HepG2 (cell line): ENCODE measurements around the gene USP7. TPM values are rescaled to one million over a fixed set of nuclear protein-coding genes. Genes with fewer than 3 reads are reported as not detected.

Source experiments
- ARNTL ChIP-seq: sonication (generic); formaldehyde crosslinking; IDR thresholded peaks from 2 replicates; pipeline ENCODE4 v1.4.0; 2020; ENCODE audit warnings: mild to moderate bottlenecking, missing genetic modification reagents
- ATF1 ChIP-seq: IDR thresholded peaks from 2 replicates; pipeline ENCODE4 v1.6.1; 2016; ENCODE audit warnings: mild to moderate bottlenecking, control low read depth
- BORCS8-MEF2B ChIP-seq: sonication (generic); formaldehyde crosslinking; IDR thresholded peaks from 2 replicates; pipeline ENCODE4 v1.8.0; 2022; ENCODE audit warnings: mild to moderate bottlenecking, missing genetic modification reagents
- EP300 ChIP-seq, 3 experiments: sonication (generic) in 1 of 3; formaldehyde crosslinking in 1 of 3; IDR thresholded peaks; 2 replicates each; pipeline versions ENCODE4 v1.5.1 to v1.6.1; 2011 to 2020; ENCODE audit warnings: low read depth in 2 of 3, low read length in 2 of 3, borderline replicate concordance in 1 of 3, improper control_type of control experiment in 1 of 3, mild to moderate bottlenecking in 1 of 3, missing genetic modification reagents in 1 of 3, moderate library complexity in 1 of 3
- GABPB1 ChIP-seq: IDR thresholded peaks from 2 replicates; pipeline ENCODE4 v1.6.1; 2016; ENCODE audit warnings: mild to moderate bottlenecking, missing genetic modification reagents, moderate library complexity, missing compliant biosample characterization
- GPBP1L1 ChIP-seq: sonication (generic); formaldehyde crosslinking; IDR thresholded peaks from 2 replicates; pipeline ENCODE4 v1.5.0; 2020; ENCODE audit warnings: mild to moderate bottlenecking, missing genetic modification reagents
- IRX3 ChIP-seq: sonication (generic); formaldehyde crosslinking; IDR thresholded peaks from 2 replicates; pipeline ENCODE4 v1.8.1; 2023; ENCODE audit warnings: mild to moderate bottlenecking, low read depth, missing genetic modification reagents, borderline replicate concordance
- LBX2 ChIP-seq: sonication (generic); formaldehyde crosslinking; IDR thresholded peaks from 2 replicates; pipeline ENCODE4 v1.5.0; 2020; ENCODE audit warnings: missing genetic modification reagents, mild to moderate bottlenecking, borderline replicate concordance
- MED1 ChIP-seq: sonication (generic); formaldehyde crosslinking; IDR thresholded peaks from 2 replicates; pipeline ENCODE4 v1.4.0; 2020; ENCODE audit warnings: missing genetic modification reagents
- NKX3-1 ChIP-seq: sonication (generic); formaldehyde crosslinking; IDR thresholded peaks from 2 replicates; pipeline ENCODE4 v1.5.0; 2020; ENCODE audit warnings: missing genetic modification reagents
- RBM22 ChIP-seq: fragments of 200-400 bp; formaldehyde crosslinking; optimal IDR thresholded peaks from 2 replicates; pipeline ENCODE3; 2017; ENCODE audit warnings: mild to moderate bottlenecking, low read length, moderate library complexity
- SALL1 ChIP-seq: sonication (generic); formaldehyde crosslinking; IDR thresholded peaks from 2 replicates; pipeline ENCODE4 v1.8.0; 2022; ENCODE audit warnings: mild to moderate bottlenecking, missing genetic modification reagents
- SMAD3 ChIP-seq: sonication (generic); formaldehyde crosslinking; IDR thresholded peaks from 2 replicates; pipeline ENCODE4 v1.4.0; 2020; ENCODE audit warnings: missing genetic modification reagents
- TEAD2 ChIP-seq: sonication (generic); formaldehyde crosslinking; IDR thresholded peaks from 2 replicates; pipeline ENCODE4 v1.9.0; 2021; ENCODE audit warnings: missing genetic modification reagents
- TIGD3 ChIP-seq: sonication (generic); formaldehyde crosslinking; IDR thresholded peaks from 2 replicates; pipeline ENCODE4 v1.5.1; 2020; ENCODE audit warnings: mild to moderate bottlenecking, missing genetic modification reagents, borderline replicate concordance
- ZNF225 ChIP-seq: sonication (generic); formaldehyde crosslinking; IDR thresholded peaks from 2 replicates; pipeline ENCODE4 v1.4.0; 2020; ENCODE audit warnings: mild to moderate bottlenecking, missing genetic modification reagents
- ZNF30 ChIP-seq: sonication (generic); formaldehyde crosslinking; IDR thresholded peaks from 2 replicates; pipeline ENCODE4 v1.5.0; 2020; ENCODE audit warnings: mild to moderate bottlenecking, missing genetic modification reagents
- ZNF383 ChIP-seq: sonication (generic); formaldehyde crosslinking; IDR thresholded peaks from 2 replicates; pipeline ENCODE4 v1.4.0; 2020; ENCODE audit warnings: missing genetic modification reagents, mild to moderate bottlenecking, borderline replicate concordance
- ZNF513 ChIP-seq: sonication (generic); formaldehyde crosslinking; conservative IDR thresholded peaks from 2 replicates; pipeline ENCODE4 v1.5.0; 2020; ENCODE audit warnings: missing genetic modification reagents
- ZNF567 ChIP-seq: sonication (generic); formaldehyde crosslinking; IDR thresholded peaks from 2 replicates; pipeline ENCODE4 v1.8.1; 2023; ENCODE audit warnings: mild to moderate bottlenecking, missing genetic modification reagents, borderline replicate concordance
- ZNF619 ChIP-seq: sonication (generic); formaldehyde crosslinking; IDR thresholded peaks from 2 replicates; pipeline ENCODE4 v1.4.0; 2020; ENCODE audit warnings: mild to moderate bottlenecking, missing genetic modification reagents
- ZNF674 ChIP-seq: sonication (generic); formaldehyde crosslinking; IDR thresholded peaks from 2 replicates; pipeline ENCODE4 v1.5.0; 2020; ENCODE audit warnings: low read depth, mild to moderate bottlenecking, missing genetic modification reagents
- ZNF746 ChIP-seq: sonication (generic); formaldehyde crosslinking; IDR thresholded peaks from 2 replicates; pipeline ENCODE4 v1.8.0; 2022; ENCODE audit warnings: mild to moderate bottlenecking, missing genetic modification reagents
- ZNF772 ChIP-seq: sonication (generic); formaldehyde crosslinking; IDR thresholded peaks from 2 replicates; pipeline ENCODE4 v1.5.0; 2020; ENCODE audit warnings: mild to moderate bottlenecking, missing genetic modification reagents
- ZNF891 ChIP-seq: sonication (generic); formaldehyde crosslinking; IDR thresholded peaks from 2 replicates; pipeline ENCODE4 v1.5.0; 2020; ENCODE audit warnings: mild to moderate bottlenecking, missing genetic modification reagents
- polyA plus RNA-seq, 8 experiments: library from polyadenylated mRNA; depleted of rRNA in 3 of 8; stranded (reverse) in 7 of 8; unstranded in 1 of 8; fragments of >200 nt; fragmentation: Illumina TruSeq in 4 of 8; extraction: Trizol in 4 of 8; gene quantifications; 2 replicates each; pipeline versions ENCODE4 v1.2.1 to v1.2.3, GENCODE V29; 2011 to 2016; ENCODE audit warnings: low read depth in 4 of 8, missing spikeins in 1 of 8, mixed read lengths in 1 of 8; ENCODE audit not compliant: insufficient read depth in 1 of 8
- total RNA-seq, 5 experiments: library from RNA; depleted of rRNA; stranded (reverse); fragments of >200 nt; fragmentation: Illumina TruSeq; extraction: Trizol; gene quantifications; 2 replicates each; pipeline ENCODE4 v1.2.3, GENCODE V29; 2016; ENCODE audit warnings: low read depth in 1 of 5

Gene USP7
- total and polyA plus RNA-seq, 2 of the 13 experiments (the other 11 are each of a cell fraction or from before 2014, with no cell fraction given), result 52.5 to 173 TPM

GRCh38 chr16:8958344-8959167, 5.2 kb downstream of the USP7 start (continued):
- TF ChIP-seq GPBP1L1 (CRISPR knock-in tag) (no peak), IRX3 (CRISPR knock-in tag) (no peak), ZNF225 (CRISPR knock-in tag) (peak; percentile 56; the same call in 1 of the 2 replicates), ZNF30 (peak; percentile 48; the same call in 1 of the 2 replicates), ARNTL (CRISPR knock-in tag) (peak; percentile 17; the same call in 1 of the 2 replicates), SALL1 (CRISPR knock-in tag) (peak; percentile 43; the same call in 1 of the 2 replicates), ZNF746 (CRISPR knock-in tag) (no peak), BORCS8-MEF2B (CRISPR knock-in tag) (0 out of 2 replicates have a peak, but pooled peaks have one; percentile 34), NKX3-1 (CRISPR knock-in tag) (no peak), ZNF772 (0 out of 2 replicates have a peak, but pooled peaks have one; percentile 43), ZNF513 (CRISPR knock-in tag) (no peak), ZNF619 (CRISPR knock-in tag) (0 out of 2 replicates have a peak, but pooled peaks have one; percentile 45), GABPB1 (CRISPR knock-in tag) (no peak), SMAD3 (CRISPR knock-in tag) (no peak), RBM22 (peak; percentile 59), ZNF567 (peak; percentile 47; the same call in 1 of the 2 replicates), ZNF383 (CRISPR knock-in tag) (peak; percentile 56; the same call in 1 of the 2 replicates), ATF1 (no peak), TEAD2 (no peak), MED1 (0 out of 2 replicates have a peak, but pooled peaks have one; percentile 26), ZNF891 (CRISPR knock-in tag) (peak; percentile 67; the same call in 1 of the 2 replicates), LBX2 (CRISPR knock-in tag) (0 out of 2 replicates have a peak, but pooled peaks have one; percentile 48), EP300 (IDR thresholded peaks at IDR 0.05; ENCODE audit: low read depth in 2 of 2, low read length in 2 of 2) (no peak), EP300 (CRISPR knock-in tag; IDR thresholded peaks at IDR 0.05; ENCODE audit: borderline replicate concordance) (0 out of 2 replicates have a peak, but pooled peaks have one; percentile 22), TIGD3 (CRISPR knock-in tag) (no peak), ZNF674 (CRISPR knock-in tag) (no peak)
